ENCODE data around the gene SEC61B. TPM values are rescaled to one million over a fixed set of nuclear protein-coding genes. Genes with fewer than 3 reads are reported as not detected.

Gene SEC61B
- total and polyA plus RNA-seq, 2 experiments from 2014 or later: 133 to 602 TPM

DNA sequence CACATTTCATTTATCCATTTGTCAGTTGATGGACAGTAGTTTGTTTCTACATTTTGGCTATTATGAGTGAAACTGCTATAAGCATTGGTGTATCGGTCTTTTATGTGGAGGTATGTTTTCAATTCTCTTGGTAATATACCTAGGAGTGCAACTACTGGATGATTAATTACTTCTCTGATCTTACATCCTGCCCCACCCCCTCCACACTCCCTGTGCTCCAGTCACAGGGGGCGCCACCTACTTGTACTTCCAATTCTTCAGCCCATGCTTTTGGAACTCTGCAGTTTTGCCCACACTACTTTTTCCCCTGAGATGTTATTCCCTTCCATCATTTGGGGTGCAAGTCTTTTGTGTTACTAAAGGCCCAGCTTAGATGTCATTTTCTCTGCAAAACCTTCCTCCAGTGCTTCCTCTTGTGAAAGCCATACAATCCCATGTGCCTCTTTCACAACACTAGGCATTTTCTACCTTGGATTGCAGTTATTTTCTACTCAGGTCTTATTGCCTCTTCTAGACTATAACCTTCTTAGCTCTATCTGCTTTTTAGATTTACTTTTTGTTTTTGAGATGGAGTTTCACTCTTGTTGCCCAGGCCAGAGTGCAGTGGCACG, 42.1 kb downstream of the SEC61B start:
- H3K36me3 Mint-ChIP-seq (ENCODE audit: low read depth): no peaks in the 10 kb centered on the region
- ATAC-seq: peak; percentile 25

DNA sequence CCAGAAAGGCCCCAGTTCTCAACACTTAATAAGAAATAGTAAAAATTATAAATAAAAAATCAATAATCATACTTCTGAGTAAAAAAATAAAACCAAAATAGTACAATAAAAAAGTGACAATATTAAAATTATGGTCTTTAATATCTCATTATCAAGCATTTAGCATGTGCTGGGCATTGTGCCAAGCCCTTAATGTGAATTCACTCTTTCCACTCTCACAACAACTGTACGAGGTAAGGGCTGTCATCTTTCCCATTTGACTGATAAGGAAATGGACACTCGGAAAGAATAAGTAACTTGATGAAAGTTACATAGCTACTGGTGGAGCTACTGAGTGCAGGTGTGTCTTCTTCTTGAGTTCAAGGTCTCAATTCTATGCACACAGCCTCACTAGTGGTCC, 43.6 kb downstream of the SEC61B start:
- Histone ChIP-seq H3K27ac (ENCODE audit: low read depth) (no peak overlapping the region), H3K4me3 (no peak overlapping the region), H3K4me1 (ENCODE audit: insufficient read depth) (no peaks in the 10 kb centered on the region), H3K4me2 (no peak overlapping the region), H3K36me3 (ENCODE audit: insufficient read depth) (no peaks in the 10 kb centered on the region), H4K20me1 (replicated peaks; ENCODE audit: insufficient read depth) (no peaks in the 10 kb centered on the region), H3K27me3 (ENCODE audit: insufficient read depth) (no peaks in the 10 kb centered on the region), H2AFZ (peak overlapping the region; percentile 78), H3K9me2 (ENCODE audit: insufficient read depth) (no peaks in the 10 kb centered on the region), H3K79me2 (replicated peaks; ENCODE audit: insufficient read depth) (no peaks in the 10 kb centered on the region), H3F3A (replicated peaks; ENCODE audit: low read depth) (no peaks in the 10 kb centered on the region)
- Mint-ChIP-seq H3K27ac (no peak overlapping the region), H3K9me3 (no peaks in the 10 kb centered on the region), H3K4me1 (no peaks in the 10 kb centered on the region; the same call in 2 of the 3 replicates), H3K27me3 (ENCODE audit: insufficient read depth, low read depth, poor library complexity) (no peaks in the 10 kb centered on the region), H3K4me3 (no peak overlapping the region), H3K36me3 (ENCODE audit: low read depth) (no peaks in the 10 kb centered on the region)
- ATAC-seq (no peak), DNase-seq (ENCODE audit: low spot score) (no peak)
- TF ChIP-seq, protein P1, sequence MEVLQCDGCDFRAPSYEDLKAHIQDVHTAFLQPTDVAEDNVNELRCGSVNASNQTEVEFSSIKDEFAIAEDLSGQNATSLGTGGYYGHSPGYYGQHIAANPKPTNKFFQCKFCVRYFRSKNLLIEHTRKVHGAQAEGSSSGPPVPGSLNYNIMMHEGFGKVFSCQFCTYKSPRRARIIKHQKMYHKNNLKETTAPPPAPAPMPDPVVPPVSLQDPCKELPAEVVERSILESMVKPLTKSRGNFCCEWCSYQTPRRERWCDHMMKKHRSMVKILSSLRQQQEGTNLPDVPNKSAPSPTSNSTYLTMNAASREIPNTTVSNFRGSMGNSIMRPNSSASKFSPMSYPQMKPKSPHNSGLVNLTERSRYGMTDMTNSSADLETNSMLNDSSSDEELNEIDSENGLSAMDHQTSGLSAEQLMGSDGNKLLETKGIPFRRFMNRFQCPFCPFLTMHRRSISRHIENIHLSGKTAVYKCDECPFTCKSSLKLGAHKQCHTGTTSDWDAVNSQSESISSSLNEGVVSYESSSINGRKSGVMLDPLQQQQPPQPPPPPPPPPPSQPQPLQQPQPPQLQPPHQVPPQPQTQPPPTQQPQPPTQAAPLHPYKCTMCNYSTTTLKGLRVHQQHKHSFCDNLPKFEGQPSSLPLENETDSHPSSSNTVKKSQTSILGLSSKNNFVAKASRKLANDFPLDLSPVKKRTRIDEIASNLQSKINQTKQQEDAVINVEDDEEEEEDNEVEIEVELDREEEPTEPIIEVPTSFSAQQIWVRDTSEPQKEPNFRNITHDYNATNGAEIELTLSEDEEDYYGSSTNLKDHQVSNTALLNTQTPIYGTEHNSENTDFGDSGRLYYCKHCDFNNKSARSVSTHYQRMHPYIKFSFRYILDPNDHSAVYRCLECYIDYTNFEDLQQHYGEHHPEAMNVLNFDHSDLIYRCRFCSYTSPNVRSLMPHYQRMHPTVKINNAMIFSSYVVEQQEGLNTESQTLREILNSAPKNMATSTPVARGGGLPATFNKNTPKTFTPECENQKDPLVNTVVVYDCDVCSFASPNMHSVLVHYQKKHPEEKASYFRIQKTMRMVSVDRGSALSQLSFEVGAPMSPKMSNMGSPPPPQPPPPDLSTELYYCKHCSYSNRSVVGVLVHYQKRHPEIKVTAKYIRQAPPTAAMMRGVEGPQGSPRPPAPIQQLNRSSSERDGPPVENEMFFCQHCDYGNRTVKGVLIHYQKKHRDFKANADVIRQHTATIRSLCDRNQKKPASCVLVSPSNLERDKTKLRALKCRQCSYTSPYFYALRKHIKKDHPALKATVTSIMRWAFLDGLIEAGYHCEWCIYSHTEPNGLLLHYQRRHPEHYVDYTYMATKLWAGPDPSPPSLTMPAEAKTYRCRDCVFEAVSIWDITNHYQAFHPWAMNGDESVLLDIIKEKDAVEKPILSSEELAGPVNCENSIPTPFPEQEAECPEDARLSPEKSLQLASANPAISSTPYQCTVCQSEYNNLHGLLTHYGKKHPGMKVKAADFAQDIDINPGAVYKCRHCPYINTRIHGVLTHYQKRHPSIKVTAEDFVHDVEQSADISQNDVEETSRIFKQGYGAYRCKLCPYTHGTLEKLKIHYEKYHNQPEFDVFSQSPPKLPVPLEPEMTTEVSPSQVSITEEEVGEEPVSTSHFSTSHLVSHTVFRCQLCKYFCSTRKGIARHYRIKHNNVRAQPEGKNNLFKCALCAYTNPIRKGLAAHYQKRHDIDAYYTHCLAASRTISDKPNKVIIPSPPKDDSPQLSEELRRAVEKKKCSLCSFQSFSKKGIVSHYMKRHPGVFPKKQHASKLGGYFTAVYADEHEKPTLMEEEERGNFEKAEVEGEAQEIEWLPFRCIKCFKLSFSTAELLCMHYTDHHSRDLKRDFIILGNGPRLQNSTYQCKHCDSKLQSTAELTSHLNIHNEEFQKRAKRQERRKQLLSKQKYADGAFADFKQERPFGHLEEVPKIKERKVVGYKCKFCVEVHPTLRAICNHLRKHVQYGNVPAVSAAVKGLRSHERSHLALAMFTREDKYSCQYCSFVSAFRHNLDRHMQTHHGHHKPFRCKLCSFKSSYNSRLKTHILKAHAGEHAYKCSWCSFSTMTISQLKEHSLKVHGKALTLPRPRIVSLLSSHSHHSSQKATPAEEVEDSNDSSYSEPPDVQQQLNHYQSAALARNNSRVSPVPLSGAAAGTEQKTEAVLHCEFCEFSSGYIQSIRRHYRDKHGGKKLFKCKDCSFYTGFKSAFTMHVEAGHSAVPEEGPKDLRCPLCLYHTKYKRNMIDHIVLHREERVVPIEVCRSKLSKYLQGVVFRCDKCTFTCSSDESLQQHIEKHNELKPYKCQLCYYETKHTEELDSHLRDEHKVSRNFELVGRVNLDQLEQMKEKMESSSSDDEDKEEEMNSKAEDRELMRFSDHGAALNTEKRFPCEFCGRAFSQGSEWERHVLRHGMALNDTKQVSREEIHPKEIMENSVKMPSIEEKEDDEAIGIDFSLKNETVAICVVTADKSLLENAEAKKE (CRISPR knock-in tag; IDR thresholded peaks at IDR 0.05): no peak
- no peak for TF ChIP-seq NANOG (IDR thresholded peaks at IDR 0.05; ENCODE audit: borderline replicate concordance)
- no peak for TF ChIP-seq STAT1 (IDR thresholded peaks at IDR 0.05; ENCODE audit: unreplicated experiment)
- TF ChIP-seq, protein P2, sequence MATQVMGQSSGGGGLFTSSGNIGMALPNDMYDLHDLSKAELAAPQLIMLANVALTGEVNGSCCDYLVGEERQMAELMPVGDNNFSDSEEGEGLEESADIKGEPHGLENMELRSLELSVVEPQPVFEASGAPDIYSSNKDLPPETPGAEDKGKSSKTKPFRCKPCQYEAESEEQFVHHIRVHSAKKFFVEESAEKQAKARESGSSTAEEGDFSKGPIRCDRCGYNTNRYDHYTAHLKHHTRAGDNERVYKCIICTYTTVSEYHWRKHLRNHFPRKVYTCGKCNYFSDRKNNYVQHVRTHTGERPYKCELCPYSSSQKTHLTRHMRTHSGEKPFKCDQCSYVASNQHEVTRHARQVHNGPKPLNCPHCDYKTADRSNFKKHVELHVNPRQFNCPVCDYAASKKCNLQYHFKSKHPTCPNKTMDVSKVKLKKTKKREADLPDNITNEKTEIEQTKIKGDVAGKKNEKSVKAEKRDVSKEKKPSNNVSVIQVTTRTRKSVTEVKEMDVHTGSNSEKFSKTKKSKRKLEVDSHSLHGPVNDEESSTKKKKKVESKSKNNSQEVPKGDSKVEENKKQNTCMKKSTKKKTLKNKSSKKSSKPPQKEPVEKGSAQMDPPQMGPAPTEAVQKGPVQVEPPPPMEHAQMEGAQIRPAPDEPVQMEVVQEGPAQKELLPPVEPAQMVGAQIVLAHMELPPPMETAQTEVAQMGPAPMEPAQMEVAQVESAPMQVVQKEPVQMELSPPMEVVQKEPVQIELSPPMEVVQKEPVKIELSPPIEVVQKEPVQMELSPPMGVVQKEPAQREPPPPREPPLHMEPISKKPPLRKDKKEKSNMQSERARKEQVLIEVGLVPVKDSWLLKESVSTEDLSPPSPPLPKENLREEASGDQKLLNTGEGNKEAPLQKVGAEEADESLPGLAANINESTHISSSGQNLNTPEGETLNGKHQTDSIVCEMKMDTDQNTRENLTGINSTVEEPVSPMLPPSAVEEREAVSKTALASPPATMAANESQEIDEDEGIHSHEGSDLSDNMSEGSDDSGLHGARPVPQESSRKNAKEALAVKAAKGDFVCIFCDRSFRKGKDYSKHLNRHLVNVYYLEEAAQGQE (IDR thresholded peaks at IDR 0.05; ENCODE audit: unreplicated experiment): no peak
- TF ChIP-seq EZH2phosphoT487 (IDR thresholded peaks at IDR 0.05; ENCODE audit: unreplicated experiment): no peak
- TF ChIP-seq ZNF331 (CRISPR knock-in tag; IDR thresholded peaks at IDR 0.05; ENCODE audit: low read depth): no peak
- TF ChIP-seq POLR2AphosphoS5 (IDR thresholded peaks at IDR 0.05; ENCODE audit: low read depth): no peak

More for the DNA sequence above, 42.1 kb downstream of the SEC61B start:
- Histone ChIP-seq H3K4me1 (ENCODE audit: insufficient read depth) (peaks cover 5% of the 10 kb centered on the region; the same call in 1 of the 2 replicates), H3K36me3 (ENCODE audit: insufficient read depth) (no peaks in the 10 kb centered on the region), H3K27ac (ENCODE audit: low read depth) (no peak overlapping the region), H3F3A (replicated peaks; ENCODE audit: low read depth) (no peaks in the 10 kb centered on the region), H3K4me2 (no peak overlapping the region), H2AFZ (no peak overlapping the region), H4K20me1 (replicated peaks; ENCODE audit: insufficient read depth) (no peaks in the 10 kb centered on the region), H3K27me3 (ENCODE audit: insufficient read depth) (no peaks in the 10 kb centered on the region), H3K79me2 (replicated peaks; ENCODE audit: insufficient read depth) (no peaks in the 10 kb centered on the region), H3K9me2 (ENCODE audit: insufficient read depth) (no peaks in the 10 kb centered on the region), H3K4me3 (no peak overlapping the region)
- H3K27me3 Mint-ChIP-seq (ENCODE audit: insufficient read depth, low read depth, poor library complexity): no peaks in the 10 kb centered on the region
- TF ChIP-seq, protein P3, sequence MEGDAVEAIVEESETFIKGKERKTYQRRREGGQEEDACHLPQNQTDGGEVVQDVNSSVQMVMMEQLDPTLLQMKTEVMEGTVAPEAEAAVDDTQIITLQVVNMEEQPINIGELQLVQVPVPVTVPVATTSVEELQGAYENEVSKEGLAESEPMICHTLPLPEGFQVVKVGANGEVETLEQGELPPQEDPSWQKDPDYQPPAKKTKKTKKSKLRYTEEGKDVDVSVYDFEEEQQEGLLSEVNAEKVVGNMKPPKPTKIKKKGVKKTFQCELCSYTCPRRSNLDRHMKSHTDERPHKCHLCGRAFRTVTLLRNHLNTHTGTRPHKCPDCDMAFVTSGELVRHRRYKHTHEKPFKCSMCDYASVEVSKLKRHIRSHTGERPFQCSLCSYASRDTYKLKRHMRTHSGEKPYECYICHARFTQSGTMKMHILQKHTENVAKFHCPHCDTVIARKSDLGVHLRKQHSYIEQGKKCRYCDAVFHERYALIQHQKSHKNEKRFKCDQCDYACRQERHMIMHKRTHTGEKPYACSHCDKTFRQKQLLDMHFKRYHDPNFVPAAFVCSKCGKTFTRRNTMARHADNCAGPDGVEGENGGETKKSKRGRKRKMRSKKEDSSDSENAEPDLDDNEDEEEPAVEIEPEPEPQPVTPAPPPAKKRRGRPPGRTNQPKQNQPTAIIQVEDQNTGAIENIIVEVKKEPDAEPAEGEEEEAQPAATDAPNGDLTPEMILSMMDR (conservative IDR thresholded peaks at IDR 0.05; ENCODE audit: low read depth in 2 of 2): peak; percentile 71 to 81
- no peak for TF ChIP-seq ZNF331 (CRISPR knock-in tag; IDR thresholded peaks at IDR 0.05; ENCODE audit: low read depth)
- H3K27ac Mint-ChIP-seq: no peak overlapping the region
- peaks cover 6% of the 10 kb centered on the region; the same call in 2 of the 3 replicates for H3K4me1 Mint-ChIP-seq
- no peak overlapping the region for H3K4me3 Mint-ChIP-seq
- peak; percentile 75 for DNase-seq (ENCODE audit: low spot score)
- no peaks in the 10 kb centered on the region for H3K9me3 Mint-ChIP-seq
